Measurements from ENCODE around the gene SETBP1. TPM values are rescaled to one million over a fixed set of nuclear protein-coding genes. Genes with fewer than 3 reads are reported as not detected.

The SETBP1 gene
- total RNA-seq, 1 donor from 2014 or later = 13.6 TPM

DNA sequence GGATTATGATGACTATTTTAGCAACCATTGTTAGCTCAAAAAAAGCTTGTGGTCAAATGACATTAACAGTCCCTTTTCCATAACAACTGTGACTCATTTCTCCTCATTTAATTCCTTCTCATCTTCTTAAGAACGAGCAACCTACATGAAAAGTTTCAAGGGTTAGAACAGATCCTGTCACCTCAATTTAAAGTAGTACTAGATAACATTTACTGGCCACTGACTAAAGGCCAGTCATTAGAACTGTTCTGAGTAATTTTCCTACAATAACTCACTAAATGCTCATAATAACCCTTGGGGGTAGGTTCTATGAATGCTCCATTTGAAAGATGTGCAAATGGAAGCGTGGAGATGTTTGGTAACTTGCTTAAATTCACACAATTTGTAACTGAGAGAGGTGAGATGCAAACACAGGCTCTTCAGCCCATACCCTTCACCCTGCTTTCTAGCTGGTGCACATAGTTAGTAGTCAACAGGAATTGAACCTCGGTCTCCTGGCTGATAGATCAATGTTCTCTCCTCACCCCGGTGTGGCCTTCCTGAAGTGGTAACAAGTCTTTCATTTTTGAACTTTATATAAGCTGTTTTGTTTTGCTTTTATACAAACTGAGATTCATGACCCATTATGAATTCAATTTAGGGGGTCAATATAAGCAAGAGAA lies 212.5 kb downstream of the SETBP1 start:
- peaks cover 0 to 8% (median 0%) of the 10 kb centered on the region in 3 donors for H3K4me1 ChIP-seq (ENCODE audit: control insufficient read depth in 3 of 3, insufficient read depth in 3 of 3, low read length in 3 of 3)
- no peaks in the 10 kb centered on the region for H3K27me3 ChIP-seq (ENCODE audit: control insufficient read depth in 3 of 3, insufficient read depth in 3 of 3, low read length in 3 of 3)
- H3K36me3 ChIP-seq (ENCODE audit: control insufficient read depth in 3 of 3, insufficient read depth in 3 of 3, low read length in 3 of 3) = no peaks in the 10 kb centered on the region
- H3K27ac ChIP-seq (ENCODE audit: low read depth, low read length) = no peak overlapping the region
- peaks cover 0 to 4% (median 0%) of the 10 kb centered on the region in 3 donors for H3K9me3 ChIP-seq (ENCODE audit: control insufficient read depth in 3 of 3, low read length in 3 of 3)
- no peak overlapping the region for H3K9ac ChIP-seq (ENCODE audit: low read depth in 1 of 3, low read length in 3 of 3)
- no peak overlapping the region for H3K4me3 ChIP-seq (ENCODE audit: low read length in 3 of 3)

DNA sequence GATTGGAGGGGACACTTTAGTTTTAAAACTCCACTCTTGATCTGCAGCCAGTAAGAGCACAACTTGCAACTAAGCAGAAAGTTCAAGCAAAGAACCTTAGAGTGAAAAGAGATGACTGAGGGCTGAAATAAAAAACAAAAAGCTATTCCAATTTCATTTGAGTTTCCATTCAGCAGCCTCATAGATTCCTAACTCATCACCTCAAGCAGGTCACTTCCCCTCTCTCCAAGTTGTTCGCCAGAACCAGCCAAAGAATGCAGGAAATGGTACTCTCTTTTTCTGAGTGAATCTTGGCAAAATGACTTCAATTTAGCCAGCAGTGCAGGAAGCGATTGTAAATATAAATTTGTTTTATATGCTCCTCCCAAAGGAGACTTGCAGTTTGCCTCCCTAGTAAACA lies 213.3 kb downstream of the SETBP1 start:
- Histone ChIP-seq H3K9me3 (ENCODE audit: control insufficient read depth in 3 of 3, low read length in 3 of 3) (peaks cover 0 to 4% (median 0%) of the 10 kb centered on the region in 3 donors), H3K27me3 (ENCODE audit: control insufficient read depth in 3 of 3, insufficient read depth in 3 of 3, low read length in 3 of 3) (no peaks in the 10 kb centered on the region), H3K4me3 (ENCODE audit: low read length in 3 of 3) (no peak overlapping the region), H3K9ac (ENCODE audit: low read depth in 1 of 3, low read length in 3 of 3) (no peak overlapping the region), H3K27ac (ENCODE audit: low read depth, low read length) (no peak overlapping the region), H3K4me1 (ENCODE audit: control insufficient read depth in 3 of 3, insufficient read depth in 3 of 3, low read length in 3 of 3) (peaks cover 0 to 11% (median 3%) of the 10 kb centered on the region in 3 donors), H3K36me3 (ENCODE audit: control insufficient read depth in 3 of 3, insufficient read depth in 3 of 3, low read length in 3 of 3) (no peaks in the 10 kb centered on the region)

- Histone ChIP-seq H3K4me3 (ENCODE audit: low read length in 3 of 3) (no peak overlapping the region), H3K27ac (ENCODE audit: low read depth, low read length) (no peak overlapping the region), H3K4me1 (ENCODE audit: control insufficient read depth in 3 of 3, insufficient read depth in 3 of 3, low read length in 3 of 3) (peaks cover 0 to 11% (median 3%) of the 10 kb centered on the region in 3 donors), H3K27me3 (ENCODE audit: control insufficient read depth in 3 of 3, insufficient read depth in 3 of 3, low read length in 3 of 3) (no peaks in the 10 kb centered on the region), H3K36me3 (ENCODE audit: control insufficient read depth in 3 of 3, insufficient read depth in 3 of 3, low read length in 3 of 3) (no peaks in the 10 kb centered on the region), H3K9me3 (ENCODE audit: control insufficient read depth in 3 of 3, low read length in 3 of 3) (peaks cover 0 to 4% (median 0%) of the 10 kb centered on the region in 3 donors), H3K9ac (ENCODE audit: low read depth in 1 of 3, low read length in 3 of 3) (no peak overlapping the region)
Measured at GRCh38 chr18:44895176-44895798, 214.6 kb downstream of the SETBP1 start.

- Histone ChIP-seq H3K4me3 (ENCODE audit: low read length in 3 of 3) (no peak overlapping the region), H3K27ac (ENCODE audit: low read depth, low read length) (no peak overlapping the region), H3K36me3 (ENCODE audit: control insufficient read depth in 3 of 3, insufficient read depth in 3 of 3, low read length in 3 of 3) (no peaks in the 10 kb centered on the region), H3K9me3 (ENCODE audit: control insufficient read depth in 3 of 3, low read length in 3 of 3) (no peaks in the 10 kb centered on the region), H3K9ac (ENCODE audit: low read depth in 1 of 3, low read length in 3 of 3) (no peak overlapping the region), H3K4me1 (ENCODE audit: control insufficient read depth in 3 of 3, insufficient read depth in 3 of 3, low read length in 3 of 3) (peaks cover 0 to 11% (median 3%) of the 10 kb centered on the region in 3 donors), H3K27me3 (ENCODE audit: control insufficient read depth in 3 of 3, insufficient read depth in 3 of 3, low read length in 3 of 3) (no peaks in the 10 kb centered on the region)
Measured at GRCh38 chr18:44896846-44897245, 216.2 kb downstream of the SETBP1 start.

DNA sequence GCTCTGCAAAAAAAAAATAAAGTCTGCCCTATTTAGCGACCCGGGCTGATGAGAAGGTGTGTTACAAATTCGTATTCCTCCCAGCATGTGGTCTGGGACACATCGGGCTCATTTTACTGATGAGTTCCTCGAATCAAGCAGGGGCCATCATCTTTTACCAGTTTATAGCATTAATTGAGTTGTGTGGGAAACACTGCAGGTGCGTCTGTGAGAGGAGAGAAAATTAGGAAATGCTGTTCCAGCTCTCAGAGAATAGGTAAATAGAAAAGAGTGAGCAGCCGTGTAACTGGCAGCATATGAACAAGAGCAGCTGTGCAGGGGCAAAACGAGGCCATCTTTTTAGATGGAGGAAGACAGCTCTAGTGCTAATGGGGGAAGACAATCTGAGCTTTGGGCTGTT lies 216.7 kb downstream of the SETBP1 start:
- no peak overlapping the region for H3K9ac ChIP-seq (ENCODE audit: low read depth in 1 of 3, low read length in 3 of 3)
- no peaks in the 10 kb centered on the region for H3K9me3 ChIP-seq (ENCODE audit: control insufficient read depth in 3 of 3, low read length in 3 of 3)
- H3K36me3 ChIP-seq (ENCODE audit: control insufficient read depth in 3 of 3, insufficient read depth in 3 of 3, low read length in 3 of 3) = no peaks in the 10 kb centered on the region
- peaks cover 0 to 11% (median 3%) of the 10 kb centered on the region in 3 donors for H3K4me1 ChIP-seq (ENCODE audit: control insufficient read depth in 3 of 3, insufficient read depth in 3 of 3, low read length in 3 of 3)
- no peaks in the 10 kb centered on the region for H3K27me3 ChIP-seq (ENCODE audit: control insufficient read depth in 3 of 3, insufficient read depth in 3 of 3, low read length in 3 of 3)
- H3K27ac ChIP-seq (ENCODE audit: low read depth, low read length) = no peak overlapping the region
- no peak overlapping the region for H3K4me3 ChIP-seq (ENCODE audit: low read length in 3 of 3)

DNA sequence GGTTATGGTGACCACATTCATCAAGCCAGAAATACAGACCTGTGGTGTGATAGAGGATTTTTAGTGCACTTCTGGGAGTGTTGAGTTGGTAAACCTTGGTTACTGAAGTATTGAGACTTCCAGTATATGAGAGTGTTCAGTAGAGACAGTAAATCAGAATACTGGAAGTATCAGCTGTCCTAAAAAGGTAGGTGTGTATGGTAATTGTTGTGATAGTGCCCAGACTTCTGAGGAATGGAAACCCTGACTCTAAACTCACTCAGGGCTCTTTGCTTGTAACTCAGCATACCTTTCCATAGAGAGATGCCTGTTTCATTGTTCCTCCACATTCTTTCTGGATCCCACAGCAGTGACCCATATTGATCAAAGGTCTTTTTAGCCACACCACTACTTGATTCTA lies 217.1 kb downstream of the SETBP1 start:
- H3K27me3 ChIP-seq (ENCODE audit: control insufficient read depth in 3 of 3, insufficient read depth in 3 of 3, low read length in 3 of 3) = no peaks in the 10 kb centered on the region
- no peak overlapping the region for H3K27ac ChIP-seq (ENCODE audit: low read depth, low read length)
- H3K4me1 ChIP-seq (ENCODE audit: control insufficient read depth in 3 of 3, insufficient read depth in 3 of 3, low read length in 3 of 3) = peaks cover 0 to 11% (median 3%) of the 10 kb centered on the region in 3 donors
- no peak overlapping the region for H3K9ac ChIP-seq (ENCODE audit: low read depth in 1 of 3, low read length in 3 of 3)
- no peak overlapping the region for H3K4me3 ChIP-seq (ENCODE audit: low read length in 3 of 3)
- H3K9me3 ChIP-seq (ENCODE audit: control insufficient read depth in 3 of 3, low read length in 3 of 3) = no peaks in the 10 kb centered on the region
- no peaks in the 10 kb centered on the region for H3K36me3 ChIP-seq (ENCODE audit: control insufficient read depth in 3 of 3, insufficient read depth in 3 of 3, low read length in 3 of 3)

GRCh38 chr18:44898498-44898897 lies 217.8 kb downstream of the SETBP1 start:
- Histone ChIP-seq H3K36me3 (ENCODE audit: control insufficient read depth in 3 of 3, insufficient read depth in 3 of 3, low read length in 3 of 3) (no peaks in the 10 kb centered on the region), H3K9me3 (ENCODE audit: control insufficient read depth in 3 of 3, low read length in 3 of 3) (no peaks in the 10 kb centered on the region), H3K4me3 (ENCODE audit: low read length in 3 of 3) (no peak overlapping the region), H3K27ac (ENCODE audit: low read depth, low read length) (no peak overlapping the region), H3K27me3 (ENCODE audit: control insufficient read depth in 3 of 3, insufficient read depth in 3 of 3, low read length in 3 of 3) (no peaks in the 10 kb centered on the region), H3K4me1 (ENCODE audit: control insufficient read depth in 3 of 3, insufficient read depth in 3 of 3, low read length in 3 of 3) (peaks cover 0 to 11% (median 3%) of the 10 kb centered on the region in 3 donors), H3K9ac (ENCODE audit: low read depth in 1 of 3, low read length in 3 of 3) (no peak overlapping the region)

- Histone ChIP-seq H3K27ac (ENCODE audit: low read depth, low read length) (no peak overlapping the region), H3K27me3 (ENCODE audit: control insufficient read depth in 3 of 3, insufficient read depth in 3 of 3, low read length in 3 of 3) (no peaks in the 10 kb centered on the region), H3K4me1 (ENCODE audit: control insufficient read depth in 3 of 3, insufficient read depth in 3 of 3, low read length in 3 of 3) (peaks cover 0 to 7% (median 3%) of the 10 kb centered on the region in 3 donors), H3K36me3 (ENCODE audit: control insufficient read depth in 3 of 3, insufficient read depth in 3 of 3, low read length in 3 of 3) (no peaks in the 10 kb centered on the region), H3K9me3 (ENCODE audit: control insufficient read depth in 3 of 3, low read length in 3 of 3) (no peaks in the 10 kb centered on the region), H3K4me3 (ENCODE audit: low read length in 3 of 3) (no peak overlapping the region), H3K9ac (ENCODE audit: low read depth in 1 of 3, low read length in 3 of 3) (no peak overlapping the region)
Measured at GRCh38 chr18:44899832-44900231, 219.1 kb downstream of the SETBP1 start.

GRCh38 chr18:44900627-44901026 lies 219.9 kb downstream of the SETBP1 start:
- Histone ChIP-seq H3K9me3 (ENCODE audit: control insufficient read depth in 3 of 3, low read length in 3 of 3) (no peaks in the 10 kb centered on the region), H3K9ac (ENCODE audit: low read depth in 1 of 3, low read length in 3 of 3) (no peak overlapping the region), H3K27ac (ENCODE audit: low read depth, low read length) (no peak overlapping the region), H3K27me3 (ENCODE audit: control insufficient read depth in 3 of 3, insufficient read depth in 3 of 3, low read length in 3 of 3) (no peaks in the 10 kb centered on the region), H3K36me3 (ENCODE audit: control insufficient read depth in 3 of 3, insufficient read depth in 3 of 3, low read length in 3 of 3) (no peaks in the 10 kb centered on the region), H3K4me3 (ENCODE audit: low read length in 3 of 3) (no peak overlapping the region), H3K4me1 (ENCODE audit: control insufficient read depth in 3 of 3, insufficient read depth in 3 of 3, low read length in 3 of 3) (peaks cover 0 to 7% (median 3%) of the 10 kb centered on the region in 3 donors)

GRCh38 chr18:44901283-44901682 lies 220.6 kb downstream of the SETBP1 start:
- H3K27me3 ChIP-seq (ENCODE audit: control insufficient read depth in 3 of 3, insufficient read depth in 3 of 3, low read length in 3 of 3) = no peaks in the 10 kb centered on the region
- no peaks in the 10 kb centered on the region for H3K36me3 ChIP-seq (ENCODE audit: control insufficient read depth in 3 of 3, insufficient read depth in 3 of 3, low read length in 3 of 3)
- no peak overlapping the region for H3K4me3 ChIP-seq (ENCODE audit: low read length in 3 of 3)
- no peak overlapping the region for H3K9ac ChIP-seq (ENCODE audit: low read depth in 1 of 3, low read length in 3 of 3)
- H3K27ac ChIP-seq (ENCODE audit: low read depth, low read length) = no peak overlapping the region
- H3K9me3 ChIP-seq (ENCODE audit: control insufficient read depth in 3 of 3, low read length in 3 of 3) = no peaks in the 10 kb centered on the region
- peaks cover 0 to 7% (median 3%) of the 10 kb centered on the region in 3 donors for H3K4me1 ChIP-seq (ENCODE audit: control insufficient read depth in 3 of 3, insufficient read depth in 3 of 3, low read length in 3 of 3)

Data from skeletal muscle tissue (tissue), 4 donors.